HEK293 (cell line): ENCODE data around the gene SNRNP27.

ENCODE experiments used
- BCL11B ChIP-seq: fragments of 450-650 bp; formaldehyde crosslinking; IDR thresholded peaks from 2 replicates; pipeline ENCODE4 v1.5.1; 2016; ENCODE audit warnings: low read depth, missing biosample characterization, missing genetic modification characterization
- EGR2 ChIP-seq: fragments of 450-650 bp; formaldehyde crosslinking; IDR thresholded peaks from 2 replicates; pipeline ENCODE4 v1.5.1; 2016; ENCODE audit warnings: low read depth, missing biosample characterization, missing genetic modification characterization
- FEZF1 ChIP-seq: fragments of 450-650 bp; formaldehyde crosslinking; IDR thresholded peaks from 2 replicates; pipeline ENCODE4 v1.5.1; 2016; ENCODE audit warnings: missing biosample characterization, missing genetic modification characterization
- SCRT1 ChIP-seq: fragments of 450-650 bp; formaldehyde crosslinking; IDR thresholded peaks from 2 replicates; pipeline ENCODE4 v1.5.1; 2016; ENCODE audit warnings: missing biosample characterization, missing genetic modification characterization, borderline replicate concordance
- ZBTB21 ChIP-seq: fragments of 450-650 bp; formaldehyde crosslinking; IDR thresholded peaks from 2 replicates; pipeline ENCODE4 v1.5.1; 2017; ENCODE audit warnings: missing biosample characterization, missing genetic modification characterization
- ZBTB7A ChIP-seq: fragments of 450-650 bp; formaldehyde crosslinking; IDR thresholded peaks from 2 replicates; pipeline ENCODE4 v1.5.1; 2016; ENCODE audit warnings: low read depth, missing biosample characterization, missing genetic modification characterization
- ZNF121 ChIP-seq: fragments of 450-650 bp; formaldehyde crosslinking; IDR thresholded peaks from 2 replicates; pipeline ENCODE4 v1.5.1; 2016; ENCODE audit warnings: missing biosample characterization, missing genetic modification characterization
- ZNF138 ChIP-seq: fragments of 450-650 bp; formaldehyde crosslinking; IDR thresholded peaks from 2 replicates; pipeline ENCODE4 v1.5.1; 2016; ENCODE audit warnings: missing biosample characterization, missing genetic modification characterization, borderline replicate concordance
- ZNF202 ChIP-seq: fragments of 450-650 bp; formaldehyde crosslinking; IDR thresholded peaks from 2 replicates; pipeline ENCODE4 v1.5.1; 2016; ENCODE audit warnings: missing biosample characterization, missing genetic modification characterization, borderline replicate concordance
- ZNF223 ChIP-seq: fragments of 450-650 bp; formaldehyde crosslinking; IDR thresholded peaks from 2 replicates; pipeline ENCODE4 v1.5.1; 2016; ENCODE audit warnings: missing biosample characterization, missing genetic modification characterization
- ZNF266 ChIP-seq: fragments of 450-650 bp; formaldehyde crosslinking; IDR thresholded peaks from 2 replicates; pipeline ENCODE4 v1.5.1; 2016; ENCODE audit warnings: missing biosample characterization, missing genetic modification characterization, low read depth
- ZNF280C ChIP-seq: fragments of 450-650 bp; formaldehyde crosslinking; IDR thresholded peaks from 2 replicates; pipeline ENCODE4 v1.5.1; 2016; ENCODE audit warnings: missing biosample characterization, missing genetic modification characterization
- ZNF280D ChIP-seq: fragments of 450-650 bp; formaldehyde crosslinking; IDR thresholded peaks from 2 replicates; pipeline ENCODE4 v1.5.1; 2016; ENCODE audit warnings: missing biosample characterization, missing genetic modification characterization
- ZNF311 ChIP-seq: fragments of 450-650 bp; formaldehyde crosslinking; IDR thresholded peaks from 2 replicates; pipeline ENCODE4 v1.5.1; 2017; ENCODE audit warnings: missing biosample characterization, missing genetic modification characterization, borderline replicate concordance
- ZNF426 ChIP-seq: fragments of 450-650 bp; formaldehyde crosslinking; IDR thresholded peaks from 2 replicates; pipeline ENCODE4 v1.5.1; 2017; ENCODE audit warnings: missing biosample characterization, missing genetic modification characterization, mild to moderate bottlenecking, inconsistent platforms, moderate library complexity
- ZNF449 ChIP-seq: fragments of 450-650 bp; formaldehyde crosslinking; IDR thresholded peaks from 2 replicates; pipeline ENCODE4 v1.5.1; 2017; ENCODE audit warnings: missing biosample characterization, mild to moderate bottlenecking, missing genetic modification characterization, moderate library complexity
- ZNF48 ChIP-seq: fragments of 450-650 bp; formaldehyde crosslinking; IDR thresholded peaks from 2 replicates; pipeline ENCODE4 v1.5.1; 2016; ENCODE audit warnings: missing biosample characterization, missing genetic modification characterization
- ZNF548 ChIP-seq: fragments of 450-650 bp; formaldehyde crosslinking; IDR thresholded peaks from 2 replicates; pipeline ENCODE4 v1.5.1; 2016; ENCODE audit warnings: missing biosample characterization, missing genetic modification characterization
- ZNF555 ChIP-seq: fragments of 450-650 bp; formaldehyde crosslinking; conservative IDR thresholded peaks from 2 replicates; pipeline ENCODE4 v1.5.1; 2017; ENCODE audit warnings: missing biosample characterization, mild to moderate bottlenecking, missing genetic modification characterization, inconsistent platforms
- ZNF624 ChIP-seq: fragments of 450-650 bp; formaldehyde crosslinking; IDR thresholded peaks from 2 replicates; pipeline ENCODE4 v1.5.1; 2017; ENCODE audit warnings: missing biosample characterization, missing genetic modification characterization
- ZNF701 ChIP-seq: fragments of 450-650 bp; formaldehyde crosslinking; IDR thresholded peaks from 2 replicates; pipeline ENCODE4 v1.5.1; 2016; ENCODE audit warnings: missing biosample characterization, missing genetic modification characterization
- TF ChIP-seq, protein P1 (sequence below): fragments of 450-650 bp; formaldehyde crosslinking; IDR thresholded peaks from 2 replicates; pipeline ENCODE4 v1.5.1; 2016; ENCODE audit warnings: missing biosample characterization, missing genetic modification characterization
- TF ChIP-seq, protein P2 (sequence below): fragments of 450-650 bp; IDR thresholded peaks from 2 replicates; pipeline ENCODE4 v1.5.1; 2018; ENCODE audit warnings: missing biosample characterization, mild to moderate bottlenecking, missing genetic modification characterization
- TF ChIP-seq, protein P3 (sequence below): fragments of 450-650 bp; formaldehyde crosslinking; IDR thresholded peaks from 2 replicates; pipeline ENCODE4 v1.5.1; 2016; ENCODE audit warnings: missing biosample characterization, missing genetic modification characterization
- TF ChIP-seq, protein P4 (sequence below): fragments of 450-650 bp; formaldehyde crosslinking; IDR thresholded peaks from 2 replicates; pipeline ENCODE4 v1.5.1; 2017; ENCODE audit warnings: missing biosample characterization, missing genetic modification characterization

The SNRNP27 gene

DNA sequence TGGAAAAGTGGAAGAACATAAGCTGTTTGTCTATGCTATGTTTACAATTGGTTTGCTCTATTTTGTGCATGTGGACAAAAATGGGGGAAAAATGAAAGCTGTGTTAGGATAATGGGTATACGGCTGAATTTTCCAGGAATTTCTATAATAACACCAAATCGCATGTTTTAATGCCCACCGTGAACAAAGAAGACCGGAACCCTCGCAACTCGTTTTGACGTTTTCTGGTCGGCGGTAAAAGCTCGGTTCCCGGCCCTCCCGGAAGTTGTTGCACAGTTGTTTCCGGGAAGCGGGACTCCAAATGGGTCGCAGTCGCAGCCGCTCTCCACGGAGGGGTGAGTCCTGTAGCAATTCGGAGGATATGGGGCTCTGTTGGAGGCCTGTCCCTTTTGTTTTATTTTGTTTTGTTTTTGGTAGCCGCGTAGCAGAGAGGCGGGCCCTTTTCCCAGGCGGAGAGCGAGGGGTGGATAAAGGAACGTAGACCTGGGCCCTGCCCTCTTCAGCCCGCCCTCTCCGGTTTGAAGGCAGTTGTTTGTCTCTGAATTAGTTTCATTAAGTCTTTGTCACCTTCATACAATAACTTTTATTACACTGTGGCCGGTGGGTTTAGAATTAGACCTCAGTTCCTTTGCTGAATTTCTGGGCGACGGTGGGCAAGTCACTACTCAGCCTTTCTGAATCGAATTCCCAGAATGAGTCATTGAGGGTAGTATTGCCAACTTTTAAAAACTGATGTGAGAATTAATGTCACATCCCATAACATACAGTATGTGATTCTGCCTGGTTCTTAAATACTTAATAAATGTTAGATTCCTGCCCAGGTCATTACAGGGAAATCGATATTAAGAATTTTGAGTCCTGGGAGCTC is at the start of gene SNRNP27 (continued):
- no peak for TF ChIP-seq ZNF280C (tag by site-specific recombination)
- TF ChIP-seq BCL11B (tag by site-specific recombination), result no peak
- no peak for TF ChIP-seq ZNF548
- TF ChIP-seq ZNF555 (tag by site-specific recombination), result no peak
- no peak for TF ChIP-seq ZNF701 (tag by site-specific recombination)
- 0 out of 2 replicates have a peak, but pooled peaks have one; percentile 29 for TF ChIP-seq ZNF449
- TF ChIP-seq, protein P1, sequence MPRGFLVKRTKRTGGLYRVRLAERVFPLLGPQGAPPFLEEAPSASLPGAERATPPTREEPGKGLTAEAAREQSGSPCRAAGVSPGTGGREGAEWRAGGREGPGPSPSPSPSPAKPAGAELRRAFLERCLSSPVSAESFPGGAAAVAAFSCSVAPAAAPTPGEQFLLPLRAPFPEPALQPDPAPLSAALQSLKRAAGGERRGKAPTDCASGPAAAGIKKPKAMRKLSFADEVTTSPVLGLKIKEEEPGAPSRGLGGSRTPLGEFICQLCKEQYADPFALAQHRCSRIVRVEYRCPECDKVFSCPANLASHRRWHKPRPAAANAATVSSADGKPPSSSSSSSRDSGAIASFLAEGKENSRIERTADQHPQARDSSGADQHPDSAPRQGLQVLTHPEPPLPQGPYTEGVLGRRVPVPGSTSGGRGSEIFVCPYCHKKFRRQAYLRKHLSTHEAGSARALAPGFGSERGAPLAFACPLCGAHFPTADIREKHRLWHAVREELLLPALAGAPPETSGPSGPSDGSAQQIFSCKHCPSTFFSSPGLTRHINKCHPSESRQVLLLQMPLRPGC (tag by site-specific recombination), result 0 out of 2 replicates have a peak, but pooled peaks have one; percentile 26
- TF ChIP-seq ZNF266 (tag by site-specific recombination), result no peak
- TF ChIP-seq, protein P2, sequence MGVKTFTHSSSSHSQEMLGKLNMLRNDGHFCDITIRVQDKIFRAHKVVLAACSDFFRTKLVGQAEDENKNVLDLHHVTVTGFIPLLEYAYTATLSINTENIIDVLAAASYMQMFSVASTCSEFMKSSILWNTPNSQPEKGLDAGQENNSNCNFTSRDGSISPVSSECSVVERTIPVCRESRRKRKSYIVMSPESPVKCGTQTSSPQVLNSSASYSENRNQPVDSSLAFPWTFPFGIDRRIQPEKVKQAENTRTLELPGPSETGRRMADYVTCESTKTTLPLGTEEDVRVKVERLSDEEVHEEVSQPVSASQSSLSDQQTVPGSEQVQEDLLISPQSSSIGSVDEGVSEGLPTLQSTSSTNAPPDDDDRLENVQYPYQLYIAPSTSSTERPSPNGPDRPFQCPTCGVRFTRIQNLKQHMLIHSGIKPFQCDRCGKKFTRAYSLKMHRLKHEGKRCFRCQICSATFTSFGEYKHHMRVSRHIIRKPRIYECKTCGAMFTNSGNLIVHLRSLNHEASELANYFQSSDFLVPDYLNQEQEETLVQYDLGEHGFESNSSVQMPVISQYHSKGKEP (tag by site-specific recombination), result no peak
- no peak for TF ChIP-seq FEZF1 (tag by site-specific recombination)
- TF ChIP-seq, protein P3, sequence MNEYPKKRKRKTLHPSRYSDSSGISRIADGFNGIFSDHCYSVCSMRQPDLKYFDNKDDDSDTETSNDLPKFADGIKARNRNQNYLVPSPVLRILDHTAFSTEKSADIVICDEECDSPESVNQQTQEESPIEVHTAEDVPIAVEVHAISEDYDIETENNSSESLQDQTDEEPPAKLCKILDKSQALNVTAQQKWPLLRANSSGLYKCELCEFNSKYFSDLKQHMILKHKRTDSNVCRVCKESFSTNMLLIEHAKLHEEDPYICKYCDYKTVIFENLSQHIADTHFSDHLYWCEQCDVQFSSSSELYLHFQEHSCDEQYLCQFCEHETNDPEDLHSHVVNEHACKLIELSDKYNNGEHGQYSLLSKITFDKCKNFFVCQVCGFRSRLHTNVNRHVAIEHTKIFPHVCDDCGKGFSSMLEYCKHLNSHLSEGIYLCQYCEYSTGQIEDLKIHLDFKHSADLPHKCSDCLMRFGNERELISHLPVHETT (tag by site-specific recombination), result peak; percentile 57; the same call in 1 of the 2 replicates
- no peak for TF ChIP-seq ZNF223 (tag by site-specific recombination)
- TF ChIP-seq ZBTB7A (tag by site-specific recombination), result no peak
- TF ChIP-seq, protein P4, sequence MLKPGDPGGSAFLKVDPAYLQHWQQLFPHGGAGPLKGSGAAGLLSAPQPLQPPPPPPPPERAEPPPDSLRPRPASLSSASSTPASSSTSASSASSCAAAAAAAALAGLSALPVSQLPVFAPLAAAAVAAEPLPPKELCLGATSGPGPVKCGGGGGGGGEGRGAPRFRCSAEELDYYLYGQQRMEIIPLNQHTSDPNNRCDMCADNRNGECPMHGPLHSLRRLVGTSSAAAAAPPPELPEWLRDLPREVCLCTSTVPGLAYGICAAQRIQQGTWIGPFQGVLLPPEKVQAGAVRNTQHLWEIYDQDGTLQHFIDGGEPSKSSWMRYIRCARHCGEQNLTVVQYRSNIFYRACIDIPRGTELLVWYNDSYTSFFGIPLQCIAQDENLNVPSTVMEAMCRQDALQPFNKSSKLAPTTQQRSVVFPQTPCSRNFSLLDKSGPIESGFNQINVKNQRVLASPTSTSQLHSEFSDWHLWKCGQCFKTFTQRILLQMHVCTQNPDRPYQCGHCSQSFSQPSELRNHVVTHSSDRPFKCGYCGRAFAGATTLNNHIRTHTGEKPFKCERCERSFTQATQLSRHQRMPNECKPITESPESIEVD (tag by site-specific recombination), result peak; percentile 37
- TF ChIP-seq SCRT1, result 0 out of 2 replicates have a peak, but pooled peaks have one; percentile 31
- no peak for TF ChIP-seq ZNF48 (tag by site-specific recombination)
- no peak for TF ChIP-seq ZNF624
- TF ChIP-seq EGR2, result no peak
- TF ChIP-seq ZNF426 (tag by site-specific recombination), result no peak
- peak; percentile 27; the same call in 1 of the 2 replicates for TF ChIP-seq ZBTB21
- TF ChIP-seq ZNF311 (tag by site-specific recombination), result no peak
- no peak for TF ChIP-seq ZNF280D (tag by site-specific recombination)
- TF ChIP-seq ZNF138 (tag by site-specific recombination), result no peak
- TF ChIP-seq ZNF202 (tag by site-specific recombination), result no peak
- no peak for TF ChIP-seq ZNF121
